GM12873 (cell line): ENCODE measurements around the gene CALML3.

Source experiments
- CTCF ChIP-seq: IDR thresholded peaks from 2 replicates; pipeline ENCODE4 v1.5.1; 2012; ENCODE audit warnings: low read depth, mild to moderate bottlenecking, moderate library complexity, low read length, control low read depth; ENCODE audit not compliant: insufficient read depth; ENCODE audit errors: missing control alignments

Gene CALML3

GRCh38 chr10:5532618-5533097 lies 7.9 kb downstream of the CALML3 start:
- TF ChIP-seq CTCF: no peak

GRCh38 chr10:5533098-5533731 lies 8.5 kb downstream of the CALML3 start:
- no peak for TF ChIP-seq CTCF

DNA sequence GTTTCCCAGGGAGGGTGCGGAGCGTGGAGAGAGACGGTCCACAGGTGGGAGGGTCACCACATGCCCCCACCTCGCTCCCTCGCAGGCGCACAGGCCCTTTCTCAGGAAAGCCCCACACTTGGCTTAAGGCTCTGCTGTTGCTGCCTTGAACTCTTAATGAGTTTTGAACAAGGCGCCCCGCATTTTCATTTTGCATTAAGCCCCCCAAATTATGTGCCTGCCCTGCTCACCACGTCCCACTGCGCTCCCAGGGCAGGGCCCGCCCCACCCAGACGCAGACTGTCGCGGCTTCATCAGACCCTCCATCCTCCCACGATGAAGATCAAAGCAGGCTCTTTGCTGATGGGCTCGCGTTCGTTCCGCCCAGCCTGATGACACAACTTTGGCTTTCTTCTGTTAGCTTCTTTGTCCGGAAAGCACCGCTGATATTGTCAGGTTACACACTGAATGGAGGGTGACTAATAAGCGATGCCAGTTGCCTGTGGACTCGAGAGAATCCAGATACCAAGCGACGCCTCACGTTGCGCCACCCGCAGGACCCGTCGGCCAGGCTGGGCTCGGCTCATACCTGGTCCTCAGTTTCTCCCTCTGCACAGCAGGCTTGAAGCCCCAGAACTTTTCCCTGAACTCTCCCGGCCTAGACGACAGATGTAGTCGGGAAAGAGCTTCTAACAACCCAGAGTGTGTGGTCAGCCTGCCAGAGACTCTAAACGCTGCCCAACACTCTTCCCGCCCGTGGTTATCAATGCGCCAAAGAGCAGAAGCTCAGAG lies 9.5 kb downstream of the CALML3 start:
- no peak for TF ChIP-seq CTCF

DNA sequence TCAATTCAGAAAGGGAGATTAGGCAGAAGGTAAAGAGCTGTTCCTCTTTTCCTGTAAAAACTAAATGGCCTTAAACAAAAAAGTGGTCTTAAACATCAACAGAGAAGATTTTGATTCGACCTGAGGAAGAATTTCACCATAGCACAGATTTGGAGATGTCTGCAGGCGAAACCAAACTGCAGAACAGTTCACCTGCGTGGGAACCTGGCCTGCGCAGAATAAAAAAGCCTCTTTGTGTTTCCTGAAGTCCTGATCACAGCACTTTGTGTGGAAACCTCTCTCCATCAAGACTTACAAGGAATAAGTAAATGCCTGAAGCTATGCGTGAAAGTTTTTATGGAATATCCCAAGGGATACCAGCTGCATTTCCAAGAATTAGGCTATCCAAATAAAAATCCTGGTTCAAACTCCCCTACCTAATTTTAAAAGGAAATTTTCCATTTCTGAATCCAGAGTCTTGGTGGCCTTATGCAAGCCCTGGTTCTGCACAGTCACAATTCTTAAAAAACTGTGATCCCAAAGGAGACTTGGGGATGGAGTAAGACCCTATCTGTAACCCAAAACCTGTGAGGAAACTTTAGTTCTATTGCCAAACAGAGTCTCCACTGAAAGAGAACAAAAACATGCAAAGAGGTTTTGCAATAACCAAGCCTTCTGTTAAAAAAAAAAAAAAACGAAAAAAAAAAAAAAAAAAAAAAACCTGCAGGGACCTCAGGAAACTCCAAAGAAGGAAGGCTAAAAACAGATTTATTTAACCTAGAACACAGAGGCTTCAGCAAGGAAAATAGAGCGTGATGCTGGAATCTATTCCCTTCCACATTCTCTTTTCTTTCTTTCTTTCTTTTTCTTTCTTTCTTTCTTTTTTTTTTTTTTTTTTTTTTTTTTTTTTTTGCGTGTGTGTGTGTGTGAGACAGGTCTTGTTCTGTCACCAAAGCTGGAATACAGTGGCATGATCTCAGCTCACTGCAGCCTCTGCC lies 10.4 kb downstream of the CALML3 start:
- no peak for TF ChIP-seq CTCF

GRCh38 chr10:5536486-5537081 lies 11.8 kb downstream of the CALML3 start:
- no peak for TF ChIP-seq CTCF

DNA sequence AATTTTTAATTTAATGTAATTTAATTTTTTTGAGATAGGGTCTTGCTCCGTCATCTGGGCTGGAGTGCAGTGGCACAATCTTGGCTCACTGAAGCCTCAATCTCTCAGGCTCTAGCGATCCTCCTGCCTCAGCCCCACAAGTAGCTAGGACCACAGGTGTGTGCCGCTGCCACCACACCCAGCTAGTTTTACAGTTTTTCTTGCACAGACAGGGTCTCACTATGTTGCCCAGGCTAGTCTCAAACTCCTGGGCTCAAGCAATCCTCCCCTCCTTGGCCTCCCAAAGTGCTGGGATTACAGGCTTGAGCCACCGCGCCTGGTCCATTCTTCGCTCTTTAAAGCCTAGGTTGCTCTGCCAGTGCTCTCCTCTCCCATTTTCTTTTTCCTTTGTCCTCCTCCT lies 12.9 kb downstream of the CALML3 start:
- no peak for TF ChIP-seq CTCF

GRCh38 chr10:5538446-5538845 lies 13.7 kb downstream of the CALML3 start:
- no peak for TF ChIP-seq CTCF
